Measurements from ENCODE around the gene STXBP4.

Gene STXBP4, protein sequence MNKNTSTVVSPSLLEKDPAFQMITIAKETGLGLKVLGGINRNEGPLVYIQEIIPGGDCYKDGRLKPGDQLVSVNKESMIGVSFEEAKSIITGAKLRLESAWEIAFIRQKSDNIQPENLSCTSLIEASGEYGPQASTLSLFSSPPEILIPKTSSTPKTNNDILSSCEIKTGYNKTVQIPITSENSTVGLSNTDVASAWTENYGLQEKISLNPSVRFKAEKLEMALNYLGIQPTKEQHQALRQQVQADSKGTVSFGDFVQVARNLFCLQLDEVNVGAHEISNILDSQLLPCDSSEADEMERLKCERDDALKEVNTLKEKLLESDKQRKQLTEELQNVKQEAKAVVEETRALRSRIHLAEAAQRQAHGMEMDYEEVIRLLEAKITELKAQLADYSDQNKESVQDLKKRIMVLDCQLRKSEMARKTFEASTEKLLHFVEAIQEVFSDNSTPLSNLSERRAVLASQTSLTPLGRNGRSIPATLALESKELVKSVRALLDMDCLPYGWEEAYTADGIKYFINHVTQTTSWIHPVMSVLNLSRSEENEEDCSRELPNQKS

DNA sequence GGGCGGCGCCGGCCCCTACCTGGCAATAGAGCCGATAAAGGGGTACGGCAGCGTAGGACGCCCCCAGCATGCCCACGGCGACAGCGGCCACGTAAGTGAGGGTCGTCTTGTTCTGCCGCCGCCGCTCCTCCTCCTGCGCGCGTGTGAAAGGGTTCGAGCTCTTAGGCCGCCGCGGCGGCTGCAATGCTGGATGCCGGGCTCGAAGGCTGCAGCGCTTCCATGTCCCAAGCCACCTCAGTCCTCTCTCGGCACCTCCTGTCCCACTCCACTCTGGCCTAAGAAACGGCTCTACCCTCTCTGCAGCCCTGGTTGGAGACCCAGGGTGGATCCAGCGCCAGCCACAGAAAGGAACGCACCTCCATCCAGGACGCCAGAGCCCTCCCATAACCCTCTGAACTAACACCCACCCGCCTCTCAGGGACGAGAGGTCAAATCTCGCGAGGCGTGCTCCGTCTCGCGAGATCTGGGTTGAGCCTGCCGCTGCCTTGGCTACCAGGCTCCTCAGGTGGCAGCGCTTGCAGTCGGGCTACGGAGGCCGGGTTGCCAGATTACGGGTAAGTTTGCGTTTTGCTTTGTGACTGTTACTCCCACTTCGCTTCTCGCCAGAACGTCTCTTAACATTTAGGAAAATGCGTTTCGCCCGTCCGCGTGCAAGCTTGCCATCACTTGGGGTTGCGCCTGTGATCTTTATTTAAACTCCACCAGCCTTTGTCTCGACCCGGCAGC is at the start of gene STXBP4, which contains the start of gene COX11:
Gene STXBP4, plus strand, starts transcription at position 504 of the 726 bp plus-strand sequence. CDS start 17,455 bp downstream, outside the sequence.
Gene COX11, minus strand, starts transcription at position 393 of the 726 bp plus-strand sequence. Its CDS starts 8 bp downstream, at position 385.
- DNase-seq: peak; percentile 97

DNA sequence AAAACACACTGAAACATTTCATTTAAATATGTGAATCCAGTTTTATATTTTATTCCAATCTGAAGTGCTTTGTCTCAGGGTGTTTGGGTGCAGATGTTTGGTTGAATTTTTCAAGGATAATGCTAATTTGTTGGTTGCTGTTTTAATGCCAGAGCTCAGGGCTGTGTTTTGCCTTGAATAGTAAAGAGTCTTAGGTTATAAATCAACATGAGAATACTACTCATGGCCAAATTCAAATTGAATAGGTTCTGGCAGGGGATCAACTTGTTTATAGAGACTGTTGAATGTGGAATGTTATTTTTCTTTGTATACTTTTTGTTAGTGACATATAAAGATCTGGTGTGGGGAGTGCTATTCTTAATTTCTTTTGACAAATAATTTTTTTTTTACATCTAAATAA is 49.1 kb upstream of the STXBP4 start:
- no peak for DNase-seq

DNA sequence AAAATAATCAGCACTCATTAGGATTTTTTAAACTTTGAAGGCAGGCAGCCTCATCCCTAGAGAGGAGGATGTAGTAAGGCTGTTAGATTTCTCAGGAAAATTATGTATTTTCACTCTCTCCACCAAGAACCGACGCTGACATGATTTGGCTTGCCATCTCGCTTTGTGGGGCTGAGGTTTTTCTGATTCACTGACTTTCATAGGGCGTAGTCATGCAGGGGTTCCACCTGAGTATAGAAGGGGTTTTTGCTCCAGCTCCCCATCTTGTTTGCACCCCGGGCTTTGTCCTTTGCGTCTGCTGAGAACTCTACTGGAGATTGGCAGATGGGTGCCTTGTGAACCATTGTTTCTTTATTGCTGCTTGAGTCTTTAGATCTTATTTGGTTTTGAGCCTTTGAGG is 47.7 kb upstream of the STXBP4 start:
- DNase-seq: no peak

DNA sequence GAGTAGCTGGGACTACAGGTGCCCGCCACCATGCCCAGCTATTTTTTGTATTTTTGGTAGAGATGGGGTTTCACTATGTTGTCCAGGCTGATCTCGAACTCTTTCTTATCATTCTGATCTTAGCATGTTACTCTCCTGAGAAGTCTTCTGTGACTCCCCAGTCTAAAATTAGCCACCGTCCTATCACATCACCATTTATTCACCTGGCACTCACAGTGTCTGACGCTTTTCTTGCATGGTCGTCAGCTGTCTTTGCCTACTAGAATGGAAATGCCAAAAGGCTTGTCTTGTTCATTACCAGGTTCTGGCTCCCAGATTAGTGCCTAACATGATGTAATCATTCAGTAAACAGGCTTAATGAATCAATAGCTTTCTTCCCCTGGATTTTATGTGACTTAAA is 44.2 kb upstream of the STXBP4 start:
- DNase-seq: no peak

DNA sequence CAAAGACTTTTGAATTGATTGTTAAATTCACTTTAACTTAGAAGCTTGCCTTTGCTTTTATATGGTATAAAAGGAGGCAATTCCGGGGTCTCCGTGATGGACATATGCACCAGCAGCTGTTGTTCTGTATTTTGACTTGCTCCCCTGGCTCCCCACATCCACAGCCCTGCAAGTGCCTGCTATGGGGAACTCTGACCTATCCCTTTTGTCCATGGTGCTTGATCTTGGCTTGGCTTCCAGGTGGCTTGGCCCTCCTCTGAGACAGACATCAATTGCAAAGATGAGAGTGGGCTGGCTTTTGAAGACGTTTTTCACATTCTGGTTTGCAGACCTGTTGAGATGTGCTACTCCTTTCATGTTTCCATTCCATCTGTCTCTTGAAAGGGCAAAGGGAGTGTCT is 41.0 kb upstream of the STXBP4 start:
- DNase-seq: no peak

DNA sequence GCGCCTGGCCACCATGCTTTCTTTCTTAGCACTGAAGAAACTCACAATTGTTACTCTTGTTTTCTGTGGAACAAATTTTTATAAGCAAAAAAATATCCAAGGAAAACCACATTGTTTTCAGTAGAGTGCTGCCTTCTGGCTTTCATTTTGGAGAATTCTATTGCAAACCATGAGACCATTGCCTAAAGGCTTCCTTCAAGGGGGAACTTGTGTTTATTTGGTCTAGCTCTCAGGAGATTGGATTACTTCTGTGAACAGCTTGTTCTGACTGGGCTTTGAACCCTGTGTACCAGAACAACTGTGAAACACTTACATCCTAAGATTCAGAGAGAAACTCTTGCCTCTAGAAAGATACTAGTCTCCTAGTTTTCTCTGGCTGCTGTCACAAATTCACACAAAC is 35.9 kb upstream of the STXBP4 start:
- no peak for DNase-seq

DNA sequence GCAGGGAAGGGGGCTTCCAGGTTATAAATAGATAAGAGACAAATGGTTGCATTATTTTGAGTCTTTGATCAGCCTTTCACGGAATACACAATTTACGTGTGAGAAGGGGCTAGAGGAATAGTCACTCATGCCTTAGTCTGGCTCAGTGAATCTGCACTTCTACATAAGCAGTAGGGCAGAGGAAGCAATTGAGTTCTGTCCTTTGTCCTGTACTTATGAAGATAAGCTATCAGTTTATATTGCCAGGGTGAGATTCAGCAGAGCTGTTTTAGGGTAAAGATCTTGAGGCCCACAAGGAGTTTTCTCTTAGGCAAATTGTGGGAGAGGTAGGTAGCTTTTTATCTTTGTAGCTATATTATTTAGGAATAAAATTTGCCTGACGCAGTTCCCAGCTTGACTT is 34.6 kb upstream of the STXBP4 start:
- no peak for DNase-seq

DNA sequence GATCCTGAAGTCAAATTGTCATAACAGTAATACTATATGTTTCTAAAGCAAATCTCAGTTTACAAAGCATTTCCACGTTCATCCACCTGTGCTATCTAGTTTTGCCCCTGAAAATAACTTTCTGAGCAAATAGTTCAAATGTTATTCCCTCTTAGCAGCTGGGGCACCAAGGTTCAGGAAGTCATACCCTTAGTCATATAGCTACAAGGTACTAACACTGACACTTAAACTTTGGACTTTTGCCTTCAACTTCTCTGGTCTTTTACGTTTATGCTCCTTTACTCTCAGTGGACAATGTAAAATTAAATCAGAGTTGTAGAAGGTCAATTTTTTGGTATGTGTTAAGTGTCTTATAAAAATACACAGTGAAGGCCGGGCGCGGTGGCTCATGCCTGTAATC is 33.1 kb upstream of the STXBP4 start:
- DNase-seq: no peak

DNA sequence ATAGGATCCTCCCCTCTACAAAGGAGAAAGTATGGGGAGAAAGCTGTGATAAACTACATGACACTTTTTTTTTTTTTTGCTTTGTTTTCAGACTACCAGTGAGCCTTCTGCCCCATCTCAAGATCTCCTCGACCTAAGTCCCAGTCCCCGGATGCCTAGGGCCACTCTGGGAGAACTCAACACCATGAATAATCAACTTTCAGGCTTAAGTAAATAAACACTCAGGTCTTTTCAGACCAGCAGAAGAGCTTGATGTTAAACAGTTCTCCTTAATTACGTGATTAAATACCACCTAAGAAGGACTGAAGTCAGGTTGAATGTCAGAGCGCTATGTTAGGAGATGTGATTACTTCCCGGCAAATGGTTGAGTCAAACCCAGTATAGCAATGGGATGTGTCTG is 31.5 kb upstream of the STXBP4 start:
- DNase-seq: no peak

DNA sequence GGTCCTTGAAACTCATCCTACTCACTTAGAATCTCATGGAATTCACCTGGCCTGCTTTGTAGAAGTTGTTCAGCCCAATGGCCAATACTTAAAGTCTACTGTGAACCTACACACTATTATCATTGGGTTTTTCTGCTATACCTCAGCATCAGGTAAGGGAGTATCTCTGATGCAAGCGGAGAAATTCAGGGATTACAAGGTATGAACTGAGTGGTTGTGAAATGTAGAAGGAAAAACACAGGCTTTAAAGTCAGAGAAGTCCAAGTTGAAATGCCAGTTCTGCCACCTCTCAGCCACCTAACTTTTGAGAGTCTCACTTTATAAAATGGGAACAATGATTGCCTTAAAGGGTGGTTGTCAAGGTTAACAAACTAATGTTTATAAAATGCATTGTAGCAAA is 31.1 kb upstream of the STXBP4 start:
- DNase-seq: no peak

DNA sequence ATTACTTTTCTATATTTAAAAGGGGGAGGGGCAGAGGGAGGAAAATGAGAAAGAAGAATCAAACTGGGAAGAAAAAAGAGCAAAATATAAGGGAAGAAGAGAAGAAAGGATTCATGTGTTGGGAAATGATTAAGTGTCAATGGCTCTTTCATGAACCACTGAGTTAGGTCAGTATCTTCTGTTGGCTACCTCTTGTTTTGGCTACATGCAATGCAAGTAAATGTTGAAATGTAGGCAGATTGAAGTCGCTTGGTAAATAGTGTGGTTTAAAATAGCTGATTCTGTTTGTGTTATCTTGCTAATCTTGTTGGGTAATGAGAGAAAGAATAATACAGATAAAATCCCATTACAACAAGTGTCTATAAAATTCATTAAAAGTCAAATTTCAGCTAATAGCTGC is 27.3 kb upstream of the STXBP4 start:
- DNase-seq: no peak

DNA sequence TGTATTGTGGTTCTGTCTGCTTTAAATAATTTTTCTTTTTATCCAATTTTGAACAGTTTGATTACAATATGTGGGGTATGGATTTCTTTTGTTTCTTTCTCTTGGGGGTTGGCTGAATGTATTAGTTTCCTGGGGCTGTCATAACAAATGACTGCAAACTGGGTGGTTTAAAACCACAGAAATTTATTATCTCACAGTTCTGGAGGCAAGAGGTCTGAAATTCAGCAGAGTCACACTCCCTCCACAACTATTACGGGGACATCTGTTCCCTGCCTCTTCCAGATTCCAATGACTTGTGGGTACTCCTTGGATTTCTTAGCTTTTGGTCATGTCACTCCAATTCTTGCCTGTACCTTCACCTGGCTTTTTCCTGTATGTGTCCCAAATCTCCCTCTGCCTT is 23.8 kb upstream of the STXBP4 start:
- DNase-seq: no peak

DNA sequence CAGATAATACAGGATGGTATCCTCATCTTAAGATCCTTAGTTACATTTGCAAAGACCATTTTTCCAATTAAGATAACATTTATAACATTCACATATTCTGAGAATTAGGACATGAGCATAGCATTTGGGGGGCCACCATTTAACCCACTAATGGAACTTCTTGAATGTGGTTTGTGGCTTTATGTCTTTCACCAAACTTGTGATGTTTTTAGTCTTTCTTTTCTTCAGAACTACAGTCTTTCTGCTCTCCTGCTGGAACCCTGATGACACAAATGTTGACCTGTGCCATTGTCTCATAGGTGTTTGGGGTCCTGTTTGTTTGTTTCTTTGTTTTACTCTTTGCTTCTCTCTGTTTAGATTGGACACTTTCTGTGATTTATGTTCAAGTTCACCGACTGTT is 23.3 kb upstream of the STXBP4 start:
- no peak for DNase-seq

DNA sequence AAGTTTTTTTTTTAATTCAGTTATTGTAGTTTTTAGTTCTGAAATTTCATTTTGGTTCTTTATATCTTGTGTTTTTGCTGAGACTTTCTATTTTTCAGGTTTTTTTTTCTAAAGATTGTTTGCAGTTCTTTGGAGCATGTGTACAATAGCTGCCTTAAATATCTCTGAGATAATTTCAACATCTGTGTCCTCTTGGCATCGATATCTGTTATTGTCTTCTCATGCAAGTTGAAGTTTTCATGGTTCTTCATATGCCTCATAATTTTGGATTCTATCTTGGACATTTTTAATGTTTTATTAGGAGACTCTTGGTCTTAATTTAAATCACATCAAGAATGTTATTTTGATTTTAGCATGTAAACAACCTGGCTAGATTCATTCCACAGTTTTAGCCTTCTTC is 22.9 kb upstream of the STXBP4 start:
- no peak for DNase-seq

DNA sequence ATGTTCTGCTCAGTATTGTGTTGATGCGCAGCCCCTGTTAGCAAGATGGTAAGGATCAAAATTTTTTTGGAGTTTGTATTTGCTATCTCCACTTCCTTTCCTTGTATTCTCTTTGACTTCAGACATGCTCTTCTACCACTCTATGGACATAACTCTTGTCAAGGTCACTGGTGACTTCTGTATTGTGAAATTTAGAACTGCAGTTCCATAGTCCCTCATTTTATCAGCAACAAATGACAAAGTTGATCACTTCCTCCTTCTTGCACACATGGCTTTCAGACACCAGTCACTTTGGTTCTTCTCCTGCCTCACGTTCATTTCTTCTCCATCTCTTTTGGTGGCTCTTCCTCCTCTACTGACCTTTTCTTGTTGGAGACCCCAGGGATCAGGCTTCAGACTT is 21.2 kb upstream of the STXBP4 start:
- DNase-seq: no peak

DNA sequence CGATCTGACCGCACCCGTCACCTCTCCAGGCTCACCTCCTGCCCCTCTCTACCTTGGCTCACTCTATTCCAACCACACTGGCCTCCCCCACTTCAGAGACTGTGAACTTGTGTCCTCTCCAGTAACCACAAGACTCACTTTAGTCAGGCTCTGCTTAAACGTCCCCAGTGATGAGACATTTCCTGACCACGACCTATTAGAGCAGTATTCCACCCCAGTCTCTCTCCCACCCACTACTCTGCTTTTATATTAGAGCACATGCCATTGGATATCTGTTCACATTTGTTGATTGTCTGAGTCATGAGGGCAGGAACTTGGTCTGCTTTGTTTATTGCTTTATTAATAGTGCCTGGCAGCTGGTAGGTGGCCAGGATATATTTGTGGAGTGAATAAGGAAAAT is 20.2 kb upstream of the STXBP4 start:
- no peak for DNase-seq

DNA sequence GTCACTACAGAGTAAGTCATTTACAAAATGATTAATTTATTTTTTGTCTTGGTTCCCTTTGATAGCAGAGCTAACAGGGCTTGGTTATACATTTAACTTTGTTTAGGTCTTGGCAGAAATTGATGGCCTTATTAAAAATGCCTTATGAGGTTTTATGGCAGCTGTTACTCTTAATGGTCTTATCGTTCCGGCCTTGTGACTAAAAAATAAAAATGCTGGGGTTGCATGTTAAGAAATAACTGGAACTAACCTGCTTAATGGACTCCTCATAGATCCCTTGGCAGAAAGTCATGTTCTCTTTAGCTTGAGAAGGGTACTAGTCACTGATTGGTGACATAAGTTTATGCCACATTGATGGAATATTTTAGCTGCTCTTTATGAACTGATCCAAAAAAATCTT is 18.4 kb upstream of the STXBP4 start:
- no peak for DNase-seq

DNA sequence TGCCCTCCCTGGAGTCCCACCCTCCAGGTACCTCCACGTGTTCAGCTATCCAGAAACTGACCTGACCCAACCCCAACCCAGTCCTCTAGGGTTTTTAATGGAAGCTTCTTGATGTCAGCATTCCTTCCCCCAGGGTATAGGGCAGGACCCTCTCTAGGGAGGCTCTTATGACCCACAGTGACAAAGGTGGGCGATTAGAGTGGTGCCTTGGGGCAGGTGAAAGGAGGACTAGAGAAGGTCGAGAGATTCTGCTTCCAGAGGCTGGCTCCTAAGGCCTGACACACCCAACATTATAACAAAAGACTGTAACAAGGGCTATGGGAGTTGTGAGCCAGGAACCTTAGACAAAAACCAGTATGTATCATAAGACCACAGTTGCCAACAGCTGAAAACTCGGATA is 17.3 kb upstream of the STXBP4 start:
- DNase-seq: no peak

DNA sequence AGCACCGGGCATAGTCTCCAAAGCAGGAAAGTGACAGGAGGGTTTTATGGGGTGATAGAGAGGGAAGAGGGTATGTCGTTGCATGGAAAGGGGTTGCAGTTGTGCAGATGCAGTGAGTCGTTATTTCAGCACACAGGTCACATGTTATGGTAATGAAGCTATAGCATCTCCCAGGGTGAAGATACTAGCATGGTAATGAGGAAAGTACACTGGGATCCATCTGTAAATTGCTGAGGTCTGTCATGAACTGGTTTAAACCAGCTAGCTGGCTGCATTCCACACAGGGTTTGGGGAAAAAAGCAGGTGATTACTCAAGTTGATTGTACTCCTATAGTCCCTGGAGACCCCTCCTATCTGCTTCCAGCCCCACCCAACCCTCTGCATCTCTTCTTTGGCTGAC is 11.8 kb upstream of the STXBP4 start:
- no peak for DNase-seq

DNA sequence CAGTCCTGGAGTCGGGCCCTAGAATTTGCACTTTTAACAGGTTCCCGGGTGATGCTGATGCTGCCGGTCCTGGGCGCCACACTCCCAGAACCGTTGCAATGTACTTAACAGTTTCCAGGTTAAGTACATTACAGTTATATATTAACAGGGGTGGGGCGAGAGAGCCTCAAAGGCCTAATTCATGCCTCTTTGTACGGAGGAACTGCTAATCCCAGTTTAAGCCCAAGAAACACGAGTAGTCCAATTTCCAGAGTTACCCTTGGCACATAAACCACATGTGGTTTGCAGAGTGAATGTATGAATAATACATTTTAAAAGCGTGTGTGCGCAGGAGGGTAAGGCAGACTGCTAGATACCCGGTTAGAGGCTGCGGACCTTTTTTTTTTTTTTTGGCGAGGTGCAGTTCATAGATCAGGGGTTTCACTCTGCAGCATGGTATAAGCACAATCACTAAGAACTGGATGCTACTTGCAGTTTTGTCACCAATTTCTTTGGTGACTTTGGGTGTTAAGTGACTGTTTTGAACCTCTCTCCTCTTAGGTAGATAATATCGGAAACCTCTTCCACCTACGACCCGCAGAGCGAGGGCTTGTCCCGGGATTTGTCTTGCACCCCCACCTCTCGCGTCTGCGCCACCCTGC is 824 bp upstream of the STXBP4 start:
- DNase-seq: peak; percentile 34

DNA sequence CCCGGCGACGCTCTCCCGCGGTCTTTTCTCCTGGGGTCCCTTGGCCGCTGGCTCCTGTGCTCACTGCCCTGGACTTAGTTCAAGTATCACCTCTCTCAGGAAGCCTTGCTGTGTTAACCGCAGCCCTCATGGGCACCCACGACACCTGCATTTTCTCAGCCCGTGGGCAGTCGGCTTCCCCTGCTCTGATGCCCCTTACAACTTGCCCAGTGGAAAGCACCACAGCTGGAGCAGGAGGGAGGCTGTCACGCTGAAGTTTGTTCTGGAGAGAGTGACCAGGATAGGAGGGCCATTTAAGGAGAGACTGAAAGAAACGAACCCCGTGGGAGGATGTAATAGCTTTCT is 395 bp downstream of the STXBP4 start:
- peak; percentile 74 for DNase-seq

DNA sequence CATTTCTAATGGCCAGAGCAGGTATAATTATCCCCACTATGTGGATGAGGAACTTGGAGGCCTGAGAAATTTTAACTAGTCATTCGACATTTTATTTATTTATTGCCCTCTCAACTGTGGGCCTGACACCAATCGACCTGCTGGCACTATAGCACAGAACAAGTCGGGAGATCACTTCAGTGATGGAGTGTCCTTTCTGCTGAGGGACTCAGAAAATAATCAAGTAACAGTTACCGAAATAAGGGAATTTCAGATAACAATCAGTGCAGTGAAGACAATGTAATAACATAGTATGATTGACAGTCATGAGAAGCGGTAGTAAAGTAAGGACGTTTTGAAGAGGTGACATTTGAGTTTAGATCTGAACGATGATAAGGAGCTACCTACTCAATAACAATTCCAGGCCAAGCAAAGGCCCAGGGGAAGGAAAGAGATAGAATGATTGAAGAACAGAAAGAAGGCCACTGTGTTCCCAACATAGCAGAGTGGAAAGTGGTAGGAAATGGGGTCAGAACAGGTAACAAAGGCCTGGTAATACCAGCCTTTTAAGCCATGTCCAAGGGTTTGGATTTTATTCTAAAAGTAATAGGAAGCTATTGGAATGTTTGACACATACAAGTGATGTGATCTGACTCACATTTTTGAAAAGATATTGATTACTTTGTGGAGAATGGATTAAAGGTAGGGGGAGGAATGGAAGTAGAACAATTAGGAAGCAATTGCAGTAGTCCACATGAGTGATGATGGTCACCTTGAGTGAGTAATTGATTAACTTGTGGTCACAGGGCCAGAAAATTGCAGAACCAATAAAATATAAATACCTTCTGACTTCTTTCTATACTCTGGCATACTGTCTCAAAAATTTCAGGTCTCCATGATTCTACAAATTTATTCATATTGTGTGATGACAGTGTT is 1.4 kb downstream of the STXBP4 start:
- DNase-seq: peak; percentile 12

DNA sequence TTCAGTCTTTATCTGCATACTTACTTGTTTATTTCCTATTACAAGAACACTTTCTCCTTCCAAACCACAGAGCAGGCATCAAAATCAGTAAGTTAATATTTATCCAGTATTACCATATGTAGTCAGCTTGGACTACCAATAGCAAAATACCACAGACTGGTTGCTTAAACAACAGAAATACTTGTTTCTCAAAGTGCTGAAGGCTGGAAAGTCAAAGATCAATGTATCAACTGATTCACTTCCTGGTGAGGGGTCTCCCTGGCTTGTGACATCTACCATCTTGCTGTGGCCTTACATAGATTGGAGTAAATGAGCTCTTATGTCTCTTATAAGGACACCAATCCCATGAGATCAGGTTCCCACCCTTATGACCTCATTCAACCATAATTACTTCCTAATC is 2.6 kb downstream of the STXBP4 start:
- no peak for DNase-seq
